Body of pancreas (tissue), 4 donors: ENCODE results near the gene IGFBP6.

Source experiments
- CTCF ChIP-seq, 7 experiments: fragments of 450-650 bp in 4 of 7; fragments of 200-600 bp in 3 of 7; sonication (generic) in 3 of 7; IDR thresholded peaks; one replicate each; pipeline ENCODE4 v1.5.1; 2016 to 2019; ENCODE audit warnings: antibody characterized with exemption in 7 of 7
- POLR2A ChIP-seq, 3 donors: fragments of 450-650 bp; IDR thresholded peaks; one replicate each; pipeline ENCODE4 v1.6.1; 2016; ENCODE audit warnings: antibody characterized with exemption in 3 of 3, mild to moderate bottlenecking in 2 of 3

GRCh38 chr12:53069621-53070410 lies 27.7 kb upstream of the IGFBP6 start:
- TF ChIP-seq CTCF (IDR thresholded peaks at IDR 0.05): no peak
- TF ChIP-seq POLR2A (IDR thresholded peaks at IDR 0.05): no peak
